ENCODE results near the gene NXPH4.

NXPH4 gene

GRCh38 chr12:57222286-57223190, 5.9 kb downstream of the NXPH4 start:
- DNase-seq (ENCODE audit: low spot score), result no peak
- CTCF ChIA-PET, result interaction anchor here (0.8 to 2.7 kb wide), 2 partner anchors 8 to 17 kb away, joined by 3 to 13 read pairs; no protein-coding TSS in a partner anchor
- TF ChIP-seq CTCF (conservative IDR thresholded peaks at IDR 0.05; ENCODE audit: low read depth), result no peak
- no peak overlapping the region for H3K27ac ChIP-seq
- POLR2A ChIA-PET (ENCODE audit: low non-redundant PET), result no interaction called here

GRCh38 chr12:57223191-57224165, 6.9 kb downstream of the NXPH4 start:
- POLR2A ChIA-PET (ENCODE audit: low non-redundant PET), result no interaction called here
- no peak for TF ChIP-seq CTCF (conservative IDR thresholded peaks at IDR 0.05; ENCODE audit: low read depth)
- CTCF ChIA-PET, result interaction anchor here (0.5 to 2.7 kb wide), 5 partner anchors 9 to 20 kb away, joined by 3 to 13 read pairs (median 5); no protein-coding TSS in a partner anchor
- H3K27ac ChIP-seq, result no peak overlapping the region
- DNase-seq (ENCODE audit: low spot score), result no peak

GRCh38 chr12:57224278-57224972, 7.8 kb downstream of the NXPH4 start:
- CTCF ChIA-PET, result interaction anchor here (0.6 to 2.1 kb wide), 4 partner anchors 9 to 19 kb away, joined by 4 to 9 read pairs (median 5); no protein-coding TSS in a partner anchor
- TF ChIP-seq CTCF (conservative IDR thresholded peaks at IDR 0.05; ENCODE audit: low read depth), result no peak
- no peak overlapping the region for H3K27ac ChIP-seq
- POLR2A ChIA-PET (ENCODE audit: low non-redundant PET), result no interaction called here
- no peak for DNase-seq (ENCODE audit: low spot score)

GRCh38 chr12:57224973-57225679, 8.5 kb downstream of the NXPH4 start:
- POLR2A ChIA-PET (ENCODE audit: low non-redundant PET), result no interaction called here
- CTCF ChIA-PET, result interaction anchor here (0.7 to 2.1 kb wide), 4 partner anchors 8 to 14 kb away, joined by 4 to 9 read pairs (median 6); no protein-coding TSS in a partner anchor

GRCh38 chr12:57225680-57226210, 9.2 kb downstream of the NXPH4 start:
- POLR2A ChIA-PET (ENCODE audit: low non-redundant PET), result no interaction called here
- DNase-seq (ENCODE audit: low spot score), result no peak
- TF ChIP-seq CTCF (conservative IDR thresholded peaks at IDR 0.05; ENCODE audit: low read depth), result no peak
- CTCF ChIA-PET, result interaction anchor here (1.5 to 2.1 kb wide), 3 partner anchors 11 to 17 kb away, joined by 7 to 9 read pairs (median 9); no protein-coding TSS in a partner anchor
- no peak overlapping the region for H3K27ac ChIP-seq

More at GRCh38 chr12:57224973-57225679, 8.5 kb downstream of the NXPH4 start:
- no peak overlapping the region for H3K27ac ChIP-seq
- TF ChIP-seq CTCF (conservative IDR thresholded peaks at IDR 0.05; ENCODE audit: low read depth), result no peak; the same call in 1 of the 2 replicates
- no peak for DNase-seq (ENCODE audit: low spot score)
